Measurements from ENCODE around the gene SET. TPM values are rescaled to one million over a fixed set of nuclear protein-coding genes. Genes with fewer than 3 reads are reported as not detected.

SET gene
- total RNA-seq, 2 experiments from 2014 or later = 598 to 701 TPM

GRCh38 chr9:128731093-128731492 lies 42.1 kb downstream of the SET start:
- POLR2A ChIA-PET = no interaction called here
- no peaks in the 10 kb centered on the region for H3K9me3 ChIP-seq (ENCODE audit: low read length)
- no TSS peak for BruUV-seq (replicated peaks)

GRCh38 chr9:128731691-128732090 lies 42.7 kb downstream of the SET start:
- Histone ChIP-seq H2AFZ (ENCODE audit: low read length) (no peak overlapping the region), H3K27ac (ENCODE audit: low read depth, low read length, poor library complexity, severe bottlenecking) (no peak overlapping the region), H3K79me2 (ENCODE audit: insufficient read depth, low read depth, low read length) (no peaks in the 10 kb centered on the region), H3K9me3 (ENCODE audit: low read length) (no peaks in the 10 kb centered on the region), H3K9me2 (ENCODE audit: insufficient read depth, low read length) (no peaks in the 10 kb centered on the region), H3K4me1 (ENCODE audit: insufficient read depth, low read length, poor library complexity, severe bottlenecking) (peaks cover 10% of the 10 kb centered on the region), H3K36me3 (ENCODE audit: insufficient read depth, low read length) (peaks cover 6% of the 10 kb centered on the region; the same call in 1 of the 2 replicates), H3K4me3 (ENCODE audit: low read depth, low read length, poor library complexity, severe bottlenecking) (no peak overlapping the region), H4K20me1 (ENCODE audit: insufficient read depth, low read length) (no peaks in the 10 kb centered on the region), H3K4me2 (ENCODE audit: low read length) (no peak overlapping the region)
- POLR2A ChIA-PET = no interaction called here
- TF ChIP-seq EZH2phosphoT487 (IDR thresholded peaks at IDR 0.05; ENCODE audit: borderline replicate concordance, low read depth, low read length) (no peak), CTCF (conservative IDR thresholded peaks at IDR 0.05; ENCODE audit: low read length) (no peak)
- no TSS peak for BruUV-seq (replicated peaks)
- intact Hi-C loops (cut with micrococcal nuclease; ENCODE audit: unreplicated experiment) = no loop called here
- no peak for DNase-seq (ENCODE audit: low spot score)
- CTCF ChIA-PET (ENCODE audit: unreplicated experiment) = no interaction called here

More at GRCh38 chr9:128731093-128731492, 42.1 kb downstream of the SET start:
- Histone ChIP-seq H3K4me1 (ENCODE audit: insufficient read depth, low read length, poor library complexity, severe bottlenecking) (peaks cover 10% of the 10 kb centered on the region), H3K27ac (ENCODE audit: low read depth, low read length, poor library complexity, severe bottlenecking) (no peak overlapping the region), H3K4me3 (ENCODE audit: low read depth, low read length, poor library complexity, severe bottlenecking) (no peak overlapping the region), H3K4me2 (ENCODE audit: low read length) (no peak overlapping the region), H3K9me2 (ENCODE audit: insufficient read depth, low read length) (no peaks in the 10 kb centered on the region), H3K36me3 (ENCODE audit: insufficient read depth, low read length) (peaks cover 6% of the 10 kb centered on the region; the same call in 1 of the 2 replicates), H4K20me1 (ENCODE audit: insufficient read depth, low read length) (no peaks in the 10 kb centered on the region), H2AFZ (ENCODE audit: low read length) (no peak overlapping the region), H3K79me2 (ENCODE audit: insufficient read depth, low read depth, low read length) (no peaks in the 10 kb centered on the region)
- intact Hi-C loops (cut with micrococcal nuclease; ENCODE audit: unreplicated experiment) = no loop called here
- TF ChIP-seq CTCF (conservative IDR thresholded peaks at IDR 0.05; ENCODE audit: low read length) (no peak), EZH2phosphoT487 (IDR thresholded peaks at IDR 0.05; ENCODE audit: borderline replicate concordance, low read depth, low read length) (no peak)
- DNase-seq (ENCODE audit: low spot score) = no peak
- CTCF ChIA-PET (ENCODE audit: unreplicated experiment) = no interaction called here

- ChIA-PET CTCF (ENCODE audit: unreplicated experiment) (interaction anchor here (0.7 kb wide), 1 partner anchor 43 kb away, joined by 4 read pairs; the partner anchor contains the start of gene SET), POLR2A (interaction anchor here (1.2 kb wide), 1 partner anchor 8 kb away, joined by 5 read pairs; the partner anchor contains the start of gene ZDHHC12)
- no peaks in the 10 kb centered on the region for H3K9me2 ChIP-seq (ENCODE audit: insufficient read depth, low read length)
- intact Hi-C loops (cut with micrococcal nuclease; ENCODE audit: unreplicated experiment) = no loop called here
- peaks cover 6% of the 10 kb centered on the region for H3K4me1 ChIP-seq (ENCODE audit: insufficient read depth, low read length, poor library complexity, severe bottlenecking)
- no peaks in the 10 kb centered on the region for H3K79me2 ChIP-seq (ENCODE audit: insufficient read depth, low read depth, low read length)
- peaks cover 6% of the 10 kb centered on the region; the same call in 1 of the 2 replicates for H3K36me3 ChIP-seq (ENCODE audit: insufficient read depth, low read length)
- TF ChIP-seq CTCF (conservative IDR thresholded peaks at IDR 0.05; ENCODE audit: low read length) = no peak
- no peak for TF ChIP-seq EZH2phosphoT487 (IDR thresholded peaks at IDR 0.05; ENCODE audit: borderline replicate concordance, low read depth, low read length)
- no peak overlapping the region for H3K27ac ChIP-seq (ENCODE audit: low read depth, low read length, poor library complexity, severe bottlenecking)
- no peak for DNase-seq (ENCODE audit: low spot score)
- H3K4me3 ChIP-seq (ENCODE audit: low read depth, low read length, poor library complexity, severe bottlenecking) = no peak overlapping the region
- H3K4me2 ChIP-seq (ENCODE audit: low read length) = no peak overlapping the region
- no peaks in the 10 kb centered on the region for H3K9me3 ChIP-seq (ENCODE audit: low read length)
- no TSS peak for BruUV-seq (replicated peaks)
- no peak overlapping the region for H2AFZ ChIP-seq (ENCODE audit: low read length)
- no peaks in the 10 kb centered on the region for H4K20me1 ChIP-seq (ENCODE audit: insufficient read depth, low read length)
Observed at GRCh38 chr9:128732576-128732975, 43.6 kb downstream of the SET start.

All from OCI-LY7 (cell line).